ENCODE measurements around the gene ENPP3.

ENPP3 gene

DNA sequence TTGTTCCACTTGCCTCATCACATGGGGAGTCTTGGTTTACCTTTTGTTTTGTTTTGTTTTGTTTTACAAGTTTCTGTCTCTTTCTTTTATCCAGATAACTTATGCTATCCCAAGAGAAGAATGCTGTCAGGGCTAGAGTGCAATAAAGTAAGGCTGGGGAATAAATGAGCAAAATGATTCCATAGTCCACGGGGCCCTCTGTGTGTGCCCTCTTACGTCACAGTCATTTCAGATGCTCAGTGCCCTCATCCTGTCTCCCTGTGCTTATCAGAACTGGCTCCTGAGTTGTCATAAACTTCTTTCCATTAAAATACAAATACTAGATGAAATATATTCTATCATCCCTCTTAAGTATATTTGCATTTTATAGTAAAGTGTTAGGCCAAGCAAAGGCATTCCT, 139.9 kb downstream of the ENPP3 start:
- H3K4me3 ChIP-seq, result no peak overlapping the region
- H3K4me1 ChIP-seq, result no peaks in the 10 kb centered on the region

DNA sequence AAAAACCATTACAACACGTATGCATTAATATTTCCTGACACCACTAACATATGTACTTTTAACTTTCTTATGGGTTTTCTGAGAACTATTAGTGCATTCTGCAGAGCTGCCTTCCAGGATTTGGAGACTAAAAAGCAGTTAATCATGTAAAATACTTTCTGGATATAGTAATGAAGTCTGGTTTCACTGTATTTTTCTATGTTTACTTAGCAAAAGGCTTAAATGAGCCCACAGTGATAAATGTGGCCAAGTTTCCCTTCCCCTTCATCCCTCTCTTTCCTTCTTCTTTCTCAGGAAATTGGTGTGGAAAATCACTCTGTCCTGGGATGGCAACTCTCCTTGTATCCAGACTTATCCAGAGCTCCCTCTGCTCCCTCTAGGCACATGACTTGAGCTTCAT, 141.1 kb downstream of the ENPP3 start:
- no peaks in the 10 kb centered on the region for H3K27me3 ChIP-seq
- no peak overlapping the region for H3K4me2 ChIP-seq
- no peaks in the 10 kb centered on the region for H3K36me3 ChIP-seq
- H3K9ac ChIP-seq, result no peak overlapping the region
- H3K4me3 ChIP-seq, result no peak overlapping the region
- no peaks in the 10 kb centered on the region for H3K9me3 ChIP-seq
- no peak overlapping the region for H3K27ac ChIP-seq
- TF ChIP-seq Cebpa-rat (IDR thresholded peaks at IDR 0.05), result no peak
- no peaks in the 10 kb centered on the region for H3K4me1 ChIP-seq
- no peaks in the 10 kb centered on the region for H4K20me1 ChIP-seq

More for the DNA sequence above, 139.9 kb downstream of the ENPP3 start:
- no peaks in the 10 kb centered on the region for H3K27me3 ChIP-seq
- H3K36me3 ChIP-seq, result no peaks in the 10 kb centered on the region
- H3K4me2 ChIP-seq, result no peak overlapping the region
- H3K27ac ChIP-seq, result no peak overlapping the region
- H3K9me3 ChIP-seq, result no peaks in the 10 kb centered on the region
- no peak for TF ChIP-seq Cebpa-rat (IDR thresholded peaks at IDR 0.05)
- H3K9ac ChIP-seq, result no peak overlapping the region
- H4K20me1 ChIP-seq, result no peaks in the 10 kb centered on the region

DNA sequence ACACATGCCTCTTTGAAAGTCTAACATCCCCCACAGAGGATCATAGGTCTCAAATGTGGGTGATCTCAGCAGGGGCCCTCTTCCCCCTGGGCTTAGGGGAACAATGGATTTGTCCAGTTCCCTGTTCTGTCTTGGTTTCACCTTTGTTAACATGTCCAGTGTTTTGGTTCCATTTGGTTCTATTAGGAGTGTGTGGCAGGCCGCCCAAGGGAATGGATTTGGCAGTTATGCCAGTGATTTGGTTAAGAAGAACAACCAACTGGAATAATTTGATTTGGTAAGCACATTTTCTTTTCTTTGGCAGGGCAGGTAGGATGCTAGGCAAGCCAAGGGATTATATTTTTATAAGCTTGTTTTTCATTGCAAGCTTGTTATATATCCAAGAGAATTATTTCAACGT, 142.2 kb downstream of the ENPP3 start:
- no peak for TF ChIP-seq Cebpa-rat (IDR thresholded peaks at IDR 0.05)
- Histone ChIP-seq H3K4me3 (no peak overlapping the region), H4K20me1 (no peaks in the 10 kb centered on the region), H3K36me3 (no peaks in the 10 kb centered on the region), H3K4me1 (no peaks in the 10 kb centered on the region), H3K9me3 (no peaks in the 10 kb centered on the region), H3K27me3 (no peaks in the 10 kb centered on the region), H3K4me2 (no peak overlapping the region), H3K27ac (no peak overlapping the region), H3K9ac (no peak overlapping the region)

DNA sequence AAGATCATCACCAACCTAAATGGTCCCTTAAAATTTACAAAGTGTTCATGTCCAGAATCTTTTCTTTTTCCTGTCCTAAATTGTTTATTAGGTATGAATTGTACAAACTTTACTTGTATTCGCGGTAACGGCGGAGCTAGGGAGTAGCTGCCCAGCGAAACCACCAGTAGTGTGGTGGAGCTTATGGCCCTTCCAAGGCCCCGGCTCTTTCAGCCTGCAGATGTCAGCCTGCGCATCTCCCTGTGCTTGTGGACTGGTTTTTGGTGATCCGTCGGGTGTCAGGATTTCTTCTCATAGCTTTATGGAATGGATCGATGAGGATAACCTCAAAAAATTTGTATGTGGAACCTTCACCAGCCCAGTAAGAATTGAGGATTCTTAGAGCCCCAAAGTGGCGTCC, 143.5 kb downstream of the ENPP3 start:
- no peak overlapping the region for H3K4me3 ChIP-seq
- TF ChIP-seq Cebpa-rat (IDR thresholded peaks at IDR 0.05), result no peak
- H3K27ac ChIP-seq, result no peak overlapping the region
- no peaks in the 10 kb centered on the region for H3K4me1 ChIP-seq
- no peaks in the 10 kb centered on the region for H3K9me3 ChIP-seq
- no peaks in the 10 kb centered on the region for H4K20me1 ChIP-seq
- H3K4me2 ChIP-seq, result no peak overlapping the region
- no peaks in the 10 kb centered on the region for H3K36me3 ChIP-seq
- H3K27me3 ChIP-seq, result no peaks in the 10 kb centered on the region
- H3K9ac ChIP-seq, result no peak overlapping the region

DNA sequence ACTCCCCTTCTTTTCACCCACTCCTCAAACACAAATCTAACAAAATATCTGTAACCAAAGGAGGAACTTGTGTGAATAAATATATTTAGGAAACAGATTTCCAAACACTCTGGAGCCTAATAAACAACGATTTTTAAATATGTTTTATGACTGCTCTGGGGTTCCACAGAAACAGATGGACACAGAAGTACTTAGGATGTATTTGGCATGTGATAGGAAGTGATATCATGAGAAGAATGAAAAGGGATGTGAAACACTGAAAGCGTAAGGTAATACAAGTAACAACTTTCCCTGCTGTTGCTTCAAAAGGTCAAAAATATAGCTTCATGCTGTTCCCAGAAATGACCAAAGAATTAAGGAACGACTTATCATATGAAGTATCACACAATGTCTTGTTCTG, 144.6 kb downstream of the ENPP3 start:
- no peaks in the 10 kb centered on the region for H4K20me1 ChIP-seq
- no peaks in the 10 kb centered on the region for H3K27me3 ChIP-seq
- H3K36me3 ChIP-seq, result no peaks in the 10 kb centered on the region
- TF ChIP-seq Cebpa-rat (IDR thresholded peaks at IDR 0.05), result no peak
- H3K9ac ChIP-seq, result no peak overlapping the region
- H3K9me3 ChIP-seq, result no peaks in the 10 kb centered on the region
- no peak overlapping the region for H3K27ac ChIP-seq
- H3K4me1 ChIP-seq, result no peaks in the 10 kb centered on the region
- no peak overlapping the region for H3K4me3 ChIP-seq
- no peak overlapping the region for H3K4me2 ChIP-seq

GRCh38 chr6:131782764-131783163, 145.7 kb downstream of the ENPP3 start:
- Histone ChIP-seq H3K4me2 (no peak overlapping the region), H3K9ac (no peak overlapping the region), H3K9me3 (no peaks in the 10 kb centered on the region), H3K4me3 (no peak overlapping the region), H3K36me3 (no peaks in the 10 kb centered on the region), H3K27ac (no peak overlapping the region), H3K27me3 (no peaks in the 10 kb centered on the region), H4K20me1 (no peaks in the 10 kb centered on the region), H3K4me1 (no peaks in the 10 kb centered on the region)
- TF ChIP-seq Cebpa-rat (IDR thresholded peaks at IDR 0.05), result no peak

- Histone ChIP-seq H3K27me3 (no peaks in the 10 kb centered on the region), H3K4me3 (no peak overlapping the region), H3K27ac (no peak overlapping the region), H3K9ac (no peak overlapping the region), H3K9me3 (no peaks in the 10 kb centered on the region), H3K4me2 (no peak overlapping the region), H3K36me3 (no peaks in the 10 kb centered on the region), H4K20me1 (no peaks in the 10 kb centered on the region), H3K4me1 (0 out of 2 replicates have a peak, but pooled peaks cover 7% of the 10 kb centered on the region)
- TF ChIP-seq Cebpa-rat (IDR thresholded peaks at IDR 0.05), result no peak
Observed at GRCh38 chr6:131784561-131784960, 147.5 kb downstream of the ENPP3 start.

- Histone ChIP-seq H3K4me1 (0 out of 2 replicates have a peak, but pooled peaks cover 9% of the 10 kb centered on the region), H3K9me3 (no peaks in the 10 kb centered on the region), H3K4me2 (no peak overlapping the region), H3K36me3 (no peaks in the 10 kb centered on the region), H3K27me3 (no peaks in the 10 kb centered on the region), H3K9ac (no peak overlapping the region), H4K20me1 (no peaks in the 10 kb centered on the region), H3K4me3 (no peak overlapping the region), H3K27ac (no peak overlapping the region)
- no peak for TF ChIP-seq Cebpa-rat (IDR thresholded peaks at IDR 0.05)
Observed at GRCh38 chr6:131787079-131787478, 150.0 kb downstream of the ENPP3 start.

DNA sequence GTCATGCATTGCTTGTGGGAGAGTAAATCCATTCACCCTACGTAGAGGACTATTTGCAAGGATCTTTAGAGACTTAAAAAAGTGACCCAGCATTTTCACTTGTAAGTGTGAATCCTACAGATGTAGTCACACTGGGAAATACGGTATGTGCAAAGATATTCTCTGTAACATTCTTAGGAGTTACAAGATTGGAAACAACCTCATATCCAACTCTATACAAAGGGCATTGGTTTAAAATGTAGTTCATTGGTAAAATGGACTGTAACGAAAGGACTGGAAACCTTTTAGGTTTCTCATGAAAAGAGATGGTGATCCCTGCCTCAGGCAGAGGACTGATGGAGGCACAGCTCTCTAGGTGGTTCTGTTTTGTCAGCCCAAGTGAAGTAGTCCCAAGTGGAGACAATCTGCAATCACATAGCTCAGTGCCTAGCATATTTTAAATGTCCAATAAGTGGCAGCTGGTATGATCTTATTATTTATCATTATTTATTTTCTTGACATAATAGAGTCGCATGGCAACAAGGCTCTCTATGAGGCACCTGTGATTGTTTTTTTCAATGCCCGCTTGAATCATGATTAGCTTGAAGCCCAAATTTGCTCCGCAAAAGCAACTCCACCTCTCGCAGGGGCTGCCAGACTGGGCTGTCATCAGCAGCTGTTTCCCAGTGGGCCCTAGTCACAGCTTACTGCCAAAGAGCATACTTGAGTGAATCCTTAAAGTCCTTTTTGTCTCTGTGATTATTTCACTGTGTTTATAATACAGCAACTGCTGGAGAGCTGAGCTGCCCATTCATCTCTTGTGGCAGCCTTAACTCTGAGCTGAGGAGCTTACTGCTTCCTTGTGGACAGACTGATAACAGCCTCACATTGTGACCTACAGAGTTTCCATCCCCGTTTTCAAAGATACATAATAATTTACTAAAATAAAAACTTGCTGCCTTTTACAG, 150.9 kb downstream of the ENPP3 start:
- H4K20me1 ChIP-seq, result no peaks in the 10 kb centered on the region
- no peaks in the 10 kb centered on the region for H3K36me3 ChIP-seq
- no peak for TF ChIP-seq Cebpa-rat (IDR thresholded peaks at IDR 0.05)
- 0 out of 2 replicates have a peak, but pooled peaks cover 9% of the 10 kb centered on the region for H3K4me1 ChIP-seq
- no peak overlapping the region for H3K4me2 ChIP-seq
- no peak overlapping the region for H3K9ac ChIP-seq
- no peak overlapping the region for H3K27ac ChIP-seq
- no peak overlapping the region for H3K4me3 ChIP-seq
- H3K27me3 ChIP-seq, result no peaks in the 10 kb centered on the region
- no peaks in the 10 kb centered on the region for H3K9me3 ChIP-seq

DNA sequence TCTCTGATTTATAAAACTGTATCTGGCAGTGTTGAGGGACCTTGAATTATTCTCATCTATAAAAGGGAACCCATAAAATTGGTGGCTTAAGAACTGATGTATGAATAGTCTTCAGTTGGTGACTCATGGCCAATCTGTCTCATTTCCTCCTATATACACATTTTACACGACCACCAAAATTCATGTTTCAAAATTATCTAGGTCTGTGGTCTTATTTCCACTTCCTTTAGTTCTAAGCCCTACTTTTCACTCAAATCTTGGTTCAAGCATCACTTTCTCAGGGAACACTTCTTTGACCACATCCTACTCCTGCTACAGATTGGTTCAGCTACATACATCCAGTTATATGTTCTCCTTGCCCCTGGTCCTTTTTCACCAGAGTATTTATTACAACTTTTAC, 152.1 kb downstream of the ENPP3 start:
- 0 out of 2 replicates have a peak, but pooled peaks cover 9% of the 10 kb centered on the region for H3K4me1 ChIP-seq
- no peaks in the 10 kb centered on the region for H3K9me3 ChIP-seq
- no peak overlapping the region for H3K4me2 ChIP-seq
- TF ChIP-seq Cebpa-rat (IDR thresholded peaks at IDR 0.05), result no peak
- no peak overlapping the region for H3K4me3 ChIP-seq
- H3K27ac ChIP-seq, result no peak overlapping the region
- H3K27me3 ChIP-seq, result no peaks in the 10 kb centered on the region
- no peaks in the 10 kb centered on the region for H3K36me3 ChIP-seq
- H4K20me1 ChIP-seq, result no peaks in the 10 kb centered on the region
- no peak overlapping the region for H3K9ac ChIP-seq
